Amniotic epithelial cell (primary cell): ENCODE results near the gene TLR7.

Source experiments
- DNase-seq: peaks from one replicate; pipeline ENCODE4 v3.0.0-alpha.2; 2010; ENCODE audit warnings: low read depth

TLR7 gene

GRCh38 chrX:12891171-12891570 lies 24.3 kb downstream of the TLR7 start:
- no peak for DNase-seq

- DNase-seq = no peak
Measured at GRCh38 chrX:12891915-12892506, 25.1 kb downstream of the TLR7 start.

- peak; percentile 25 for DNase-seq
Measured at GRCh38 chrX:12892716-12893115, 25.8 kb downstream of the TLR7 start.

GRCh38 chrX:12894074-12895030 lies 27.5 kb downstream of the TLR7 start:
- peak; percentile 34 for DNase-seq

GRCh38 chrX:12895866-12896265 lies 29.0 kb downstream of the TLR7 start:
- no peak for DNase-seq

- no peak for DNase-seq
Measured at GRCh38 chrX:12896935-12897334, 30.1 kb downstream of the TLR7 start.

- DNase-seq = no peak
Measured at GRCh38 chrX:12898073-12898472, 31.2 kb downstream of the TLR7 start.

GRCh38 chrX:12899506-12899905 lies 32.6 kb downstream of the TLR7 start:
- no peak for DNase-seq

- peak; percentile 23 for DNase-seq
Measured at GRCh38 chrX:12901486-12901885, 34.6 kb downstream of the TLR7 start.

GRCh38 chrX:12903646-12904045 lies 36.8 kb downstream of the TLR7 start:
- peak; percentile 45 for DNase-seq

- DNase-seq = no peak
Measured at GRCh38 chrX:12906046-12906761, 39.3 kb downstream of the TLR7 start, which contains the start of gene TLR8. TLR8 (plus strand) TSS chrX:12906620; CDS start chrX:12906707, 87 bp downstream.

GRCh38 chrX:12910423-12911121 lies 43.7 kb downstream of the TLR7 start:
- no peak for DNase-seq

GRCh38 chrX:12911122-12911470 lies 44.2 kb downstream of the TLR7 start:
- DNase-seq = no peak

GRCh38 chrX:12912791-12913482 lies 46.1 kb downstream of the TLR7 start:
- no peak for DNase-seq

- DNase-seq = no peak
Measured at GRCh38 chrX:12917753-12918152, 50.9 kb downstream of the TLR7 start.

GRCh38 chrX:12919051-12919450 lies 52.2 kb downstream of the TLR7 start:
- DNase-seq = no peak

GRCh38 chrX:12919620-12920019 lies 52.7 kb downstream of the TLR7 start:
- DNase-seq = no peak

- DNase-seq = no peak
Measured at GRCh38 chrX:12920990-12921389, 54.1 kb downstream of the TLR7 start.

- no peak for DNase-seq
Measured at GRCh38 chrX:12921886-12922598, 55.2 kb downstream of the TLR7 start.

GRCh38 chrX:12922599-12922919 lies 55.7 kb downstream of the TLR7 start:
- DNase-seq = no peak

GRCh38 chrX:12929701-12930100 lies 62.8 kb downstream of the TLR7 start:
- DNase-seq = peak; percentile 23
